Measurements from ENCODE around the gene RPL39L. TPM values are rescaled to one million over a fixed set of nuclear protein-coding genes. Genes with fewer than 3 reads are reported as not detected.
"Not testable (repeated sequence)": the region's sequence is repeated elsewhere in the genome, so short reads cannot be mapped to it uniquely, and the experiment has no call there.

RPL39L gene
- total RNA-seq, 2 donors from 2014 or later, result 5.8 to 9.4 TPM

GRCh38 chr3:187146389-187146788, 7.1 kb upstream of the RPL39L start:
- intact Hi-C loops (cut with DNase I), result no loop called here
- no peak for DNase-seq (ENCODE audit: low spot score)

GRCh38 chr3:187145149-187145895, 6.0 kb upstream of the RPL39L start:
- intact Hi-C loops (cut with DNase I), result no loop called here

DNA sequence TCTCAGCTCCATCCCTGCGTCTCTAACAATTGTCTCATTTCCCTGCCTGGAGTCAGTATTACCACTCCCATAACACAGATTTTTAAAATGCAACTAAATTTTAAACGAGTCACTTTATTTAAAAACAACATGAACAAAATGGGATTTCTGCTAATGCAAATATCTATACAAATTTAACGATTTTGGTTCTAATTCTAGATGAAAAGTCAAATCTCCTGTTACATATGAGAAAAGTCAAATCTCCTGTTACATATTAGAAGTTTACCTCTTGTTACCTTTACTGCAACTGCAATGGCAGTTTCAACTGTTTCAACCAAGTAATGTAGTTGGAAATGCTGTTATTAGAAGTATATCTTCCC, 578 bp upstream of the RPL39L start:
- intact Hi-C loops (cut with DNase I), result no loop called here
- DNase-seq (ENCODE audit: low spot score), result no peak

More at GRCh38 chr3:187145149-187145895, 6.0 kb upstream of the RPL39L start:
- DNase-seq (ENCODE audit: low spot score), result no peak

DNA sequence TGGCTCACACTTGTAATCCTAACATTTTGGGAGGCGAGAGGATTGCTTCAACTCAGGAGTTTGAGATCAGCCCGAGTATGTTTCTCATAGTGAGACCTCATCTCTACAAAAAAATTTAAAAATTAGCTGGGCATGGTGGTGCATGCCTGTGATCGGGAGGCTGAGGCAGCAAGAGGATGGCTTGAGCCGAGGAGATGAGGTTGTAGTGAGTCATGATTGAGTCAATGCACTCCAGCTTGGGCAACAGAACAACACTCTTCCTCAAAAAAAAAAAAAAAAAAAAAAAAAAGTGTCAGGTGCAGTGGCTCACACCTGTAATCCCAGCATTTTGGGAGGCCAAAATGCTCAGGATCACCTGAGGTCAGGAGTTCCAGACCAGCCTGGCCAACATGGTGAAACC, 2.4 kb downstream of the RPL39L start:
- no peak for DNase-seq (ENCODE audit: low spot score)
- intact Hi-C loops (cut with DNase I), result no loop called here

DNA sequence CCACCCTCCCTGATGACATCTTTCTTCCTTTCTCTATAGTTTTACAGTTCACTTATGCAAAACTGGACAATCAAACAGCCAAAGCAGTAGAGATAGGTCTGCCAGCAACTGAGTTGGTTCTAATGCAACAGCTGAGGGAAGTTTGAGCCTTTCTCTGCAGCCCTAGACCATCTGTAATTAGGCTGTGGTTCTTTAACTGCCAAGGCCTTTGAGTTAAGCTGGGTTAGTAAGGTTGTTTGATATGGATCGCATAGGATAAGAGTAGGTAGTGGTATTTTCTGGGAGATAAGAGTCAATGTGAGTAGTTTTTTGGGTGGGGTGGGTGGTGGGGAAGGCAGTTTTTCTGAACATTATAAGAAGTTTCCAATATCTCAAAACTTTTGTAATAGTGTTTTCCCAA, 3.0 kb downstream of the RPL39L start:
- no peak for DNase-seq (ENCODE audit: low spot score)
- intact Hi-C loops (cut with DNase I), result no loop called here

- intact Hi-C loops (cut with DNase I); DNase-seq (ENCODE audit: low spot score): not testable (repeated sequence)
Measured at GRCh38 chr3:187135172-187135690, 4.1 kb downstream of the RPL39L start.

- DNase-seq (ENCODE audit: low spot score); intact Hi-C loops (cut with DNase I): not testable (repeated sequence)
Measured at GRCh38 chr3:187133181-187133580, 6.1 kb downstream of the RPL39L start.

DNA sequence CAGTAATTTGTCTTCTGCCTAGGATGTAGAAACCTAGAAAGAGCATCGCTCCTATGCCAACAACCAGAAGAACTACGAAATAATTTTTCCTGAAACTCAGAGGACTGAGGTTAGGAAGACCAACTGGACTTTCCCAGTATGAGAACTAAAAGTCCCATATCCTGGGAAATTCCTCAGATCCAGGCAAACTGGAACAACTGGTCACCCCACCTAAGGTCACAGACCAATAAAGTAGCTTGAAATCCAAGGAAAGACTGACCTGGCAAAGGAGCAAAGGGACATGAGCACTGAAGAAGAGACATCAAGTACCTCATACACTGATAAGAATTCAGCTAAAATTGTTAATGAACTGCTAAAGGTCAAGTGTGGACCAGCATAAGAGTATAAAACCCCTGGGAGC, 6.6 kb downstream of the RPL39L start:
- intact Hi-C loops (cut with DNase I), result no loop called here

GRCh38 chr3:187131981-187132380, 7.3 kb downstream of the RPL39L start:
- DNase-seq (ENCODE audit: low spot score), result no peak
- intact Hi-C loops (cut with DNase I), result no loop called here

More for the DNA sequence above, 6.6 kb downstream of the RPL39L start:
- no peak for DNase-seq (ENCODE audit: low spot score)

DNA sequence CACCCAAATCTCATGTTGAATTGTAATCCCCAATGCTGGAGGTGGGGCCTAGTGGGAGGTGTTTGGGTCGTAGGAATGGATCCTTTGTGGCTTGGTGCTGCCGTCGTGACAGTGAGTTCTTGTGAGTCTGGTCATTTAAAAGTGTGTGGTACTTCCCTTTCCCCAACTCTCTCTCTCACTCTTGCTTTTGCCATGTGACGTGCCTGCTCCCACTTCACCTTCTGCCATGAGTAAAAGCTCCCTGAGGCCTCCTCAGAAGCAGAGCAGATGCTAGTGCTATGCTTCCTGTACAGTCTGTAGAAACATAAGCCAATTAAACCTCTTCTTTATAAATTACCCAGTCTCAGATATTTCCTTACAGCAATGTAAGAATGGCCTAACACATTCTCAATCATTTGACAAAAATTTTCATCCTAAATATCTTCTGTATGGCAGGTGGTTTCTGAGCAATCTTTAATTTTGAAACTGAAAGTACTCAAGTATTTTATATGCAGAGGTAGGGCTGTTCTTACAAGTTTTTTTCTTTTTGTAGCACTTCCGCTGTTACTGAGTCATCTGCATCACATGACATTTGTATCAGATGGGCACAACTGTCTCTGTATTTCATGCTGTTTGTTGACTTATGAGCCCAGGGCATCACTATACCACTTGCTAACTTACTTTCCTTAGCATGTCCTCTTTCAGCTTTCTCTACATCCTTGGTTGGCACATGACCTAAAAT, 8.8 kb downstream of the RPL39L start:
- intact Hi-C loops (cut with DNase I), result no loop called here
- no peak for DNase-seq (ENCODE audit: low spot score)

DNA sequence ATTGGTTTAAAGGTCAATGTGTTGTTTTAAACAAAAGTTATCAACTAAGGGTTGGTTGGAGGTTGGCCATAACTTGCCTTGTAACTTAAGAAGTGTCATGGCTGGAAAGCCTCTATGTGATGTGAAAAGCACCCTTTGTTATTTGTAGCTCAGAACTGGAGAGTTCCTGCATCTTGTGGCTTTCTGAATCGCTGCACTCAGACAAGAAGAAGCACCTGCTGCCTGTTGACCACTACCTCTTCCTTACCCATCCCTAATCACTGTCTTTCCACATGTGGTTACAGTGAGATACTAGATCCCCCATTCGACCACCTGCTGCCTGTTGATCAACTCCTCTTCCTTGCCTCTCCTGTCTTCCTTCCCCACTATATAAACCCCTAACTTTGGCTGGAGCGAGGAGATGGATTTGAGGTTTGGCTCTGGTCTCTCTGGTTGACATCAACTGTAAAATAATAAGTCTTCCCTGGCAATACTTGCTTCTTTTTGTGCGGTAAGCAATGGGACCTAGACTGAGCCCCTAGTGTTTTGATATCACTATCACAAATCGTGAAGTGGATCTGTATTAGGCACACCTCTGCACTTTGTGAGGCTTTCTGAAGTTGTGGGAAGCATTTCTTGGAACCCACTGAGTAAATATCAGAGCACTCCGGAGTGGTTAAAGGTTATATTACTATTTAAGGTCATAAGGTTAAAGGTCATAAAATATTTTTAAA, 13.8 kb downstream of the RPL39L start:
- DNase-seq (ENCODE audit: low spot score), result no peak
- intact Hi-C loops (cut with DNase I), result no loop called here

DNA sequence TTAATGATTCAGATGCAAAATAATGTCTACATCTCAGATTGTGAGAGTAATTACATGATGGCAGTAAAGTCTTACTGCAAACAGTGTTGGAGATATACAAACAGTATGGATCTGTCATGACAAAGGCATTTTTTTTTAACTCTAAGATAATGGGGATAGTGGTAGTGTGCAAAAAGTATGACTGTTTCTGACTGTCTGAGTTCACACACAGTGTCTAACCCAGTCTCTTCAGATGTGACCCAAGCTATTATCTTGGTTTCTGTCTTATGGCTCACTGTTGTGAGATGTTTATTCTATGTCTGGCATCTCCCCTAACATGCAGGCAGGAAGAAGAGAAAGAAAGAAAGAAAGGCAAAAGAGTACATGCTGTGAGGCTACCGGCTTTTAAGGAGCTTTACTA, 17.0 kb downstream of the RPL39L start:
- intact Hi-C loops (cut with DNase I), result no loop called here
- DNase-seq (ENCODE audit: low spot score), result no peak

DNA sequence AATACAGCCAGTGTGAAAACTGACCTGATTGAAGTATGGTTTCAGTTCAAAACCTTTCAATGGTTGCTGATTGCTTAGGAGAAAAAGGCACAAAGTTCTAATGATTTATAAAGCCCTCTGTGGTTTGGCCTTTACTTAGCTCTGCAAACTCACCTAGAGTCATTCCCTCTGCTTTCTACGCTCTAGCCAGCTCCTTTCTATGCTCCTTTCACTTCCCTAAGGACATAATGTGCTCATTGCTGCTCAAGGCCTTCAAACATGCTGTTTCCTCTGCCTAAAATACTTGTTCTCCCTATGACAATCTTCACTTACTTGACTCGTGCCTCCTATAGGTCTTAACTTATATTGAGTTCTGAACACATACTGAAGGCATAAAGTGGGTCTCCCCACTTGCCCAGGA, 19.0 kb downstream of the RPL39L start:
- DNase-seq (ENCODE audit: low spot score), result no peak
- intact Hi-C loops (cut with DNase I), result no loop called here

DNA sequence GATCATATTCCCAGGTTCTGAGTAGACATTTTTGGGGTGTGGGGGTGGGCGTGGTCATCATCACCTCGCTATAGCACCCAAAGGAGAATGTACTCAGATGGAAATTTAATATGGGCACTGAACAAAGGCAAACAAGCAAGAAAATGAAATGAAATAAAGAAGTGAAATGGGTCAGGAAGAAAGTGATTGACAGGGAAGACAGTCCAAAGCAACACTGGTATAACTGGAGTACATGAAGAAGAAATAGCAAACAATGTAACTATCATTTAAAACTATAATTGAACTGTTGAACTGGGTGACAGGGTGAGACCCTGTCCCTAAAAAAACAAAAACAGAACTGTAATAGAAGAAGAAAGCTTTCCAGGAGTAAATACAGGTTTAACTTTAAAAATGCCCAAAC, 24.8 kb downstream of the RPL39L start:
- intact Hi-C loops (cut with DNase I), result no loop called here
- no peak for DNase-seq (ENCODE audit: low spot score)

DNA sequence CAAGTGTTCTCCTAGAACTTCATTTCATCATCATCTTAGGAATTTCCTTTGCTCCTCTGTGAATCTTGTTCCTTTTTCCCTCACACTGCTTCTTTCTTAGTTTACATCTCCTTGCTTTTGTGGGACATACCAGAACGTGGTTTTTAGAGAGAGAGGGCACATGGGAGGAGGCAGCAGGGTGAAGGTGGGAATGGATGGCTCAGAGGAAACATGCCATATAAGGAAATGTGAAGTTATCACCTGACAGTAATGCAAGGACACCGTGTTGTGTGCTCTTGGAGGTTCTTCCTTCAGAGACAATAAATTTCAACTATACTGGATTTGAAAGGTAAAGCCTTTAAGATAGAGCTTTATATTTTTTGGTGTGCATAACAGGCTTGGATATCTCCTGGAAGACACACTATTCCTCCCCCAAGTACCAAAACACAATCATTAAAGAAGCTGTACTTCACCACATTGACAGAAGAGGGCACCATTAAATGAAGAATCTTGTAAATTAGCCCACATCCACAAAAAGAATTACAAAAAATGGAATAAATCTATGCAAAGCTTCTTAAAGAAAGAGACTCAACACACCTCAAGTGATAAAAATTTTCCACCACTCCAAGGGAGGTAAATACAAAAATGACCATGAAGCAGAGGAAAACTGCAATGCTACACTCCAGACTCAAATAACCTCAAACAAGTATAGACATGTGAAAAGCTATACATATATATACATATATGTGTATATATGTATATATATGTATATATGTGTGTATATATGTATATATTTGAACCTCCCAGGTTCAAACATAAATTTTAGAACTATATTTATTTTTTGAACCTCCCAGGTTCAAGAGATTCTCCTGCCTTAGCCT, 26.1 kb downstream of the RPL39L start:
- DNase-seq (ENCODE audit: low spot score), result no peak

DNA sequence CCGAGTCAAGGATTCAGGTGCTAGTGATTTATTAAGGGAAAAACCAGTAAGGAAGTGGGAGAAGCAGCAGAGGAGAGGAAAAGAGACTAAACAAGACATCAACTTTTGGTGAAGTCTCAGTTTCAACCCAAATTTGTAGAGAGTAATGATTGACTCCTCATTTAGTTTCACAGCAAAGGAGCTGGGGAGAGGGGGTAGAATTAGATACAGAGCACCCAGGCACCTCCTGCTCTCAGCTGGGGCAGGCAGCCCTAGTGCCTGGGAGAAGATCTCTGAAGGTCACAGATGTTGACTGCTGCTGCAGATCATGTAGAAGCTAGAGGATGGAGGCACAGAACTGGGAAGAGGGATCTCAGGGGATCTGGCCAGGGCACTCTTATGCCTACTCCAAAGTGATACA, 29.1 kb downstream of the RPL39L start:
- DNase-seq (ENCODE audit: low spot score), result no peak
- intact Hi-C loops (cut with DNase I), result no loop called here

More for the DNA sequence above, 26.1 kb downstream of the RPL39L start:
- intact Hi-C loops (cut with DNase I), result no loop called here

DNA sequence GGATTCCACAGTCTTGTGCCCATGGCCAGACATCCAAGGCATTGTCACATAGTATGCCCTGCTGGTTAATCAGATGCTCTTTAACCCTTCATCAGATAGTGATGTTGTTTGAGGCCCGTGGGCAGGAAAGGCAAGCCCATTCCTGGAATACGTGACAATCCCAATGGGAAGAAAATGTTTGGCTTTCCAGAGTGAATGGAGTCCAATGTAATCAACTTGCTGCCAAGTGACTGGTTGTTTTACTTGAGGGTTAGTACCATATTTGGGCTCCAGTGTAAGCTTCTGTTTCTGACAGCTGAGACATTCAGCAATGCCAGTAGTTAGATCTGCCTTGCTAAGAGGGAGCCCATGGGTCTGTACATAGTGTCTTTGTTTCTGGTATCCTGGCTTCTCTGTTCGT, 31.3 kb downstream of the RPL39L start:
- intact Hi-C loops (cut with DNase I), result no loop called here
- no peak for DNase-seq (ENCODE audit: low spot score)

GRCh38 chr3:187105700-187106099, 33.6 kb downstream of the RPL39L start:
- intact Hi-C loops (cut with DNase I), result no loop called here

DNA sequence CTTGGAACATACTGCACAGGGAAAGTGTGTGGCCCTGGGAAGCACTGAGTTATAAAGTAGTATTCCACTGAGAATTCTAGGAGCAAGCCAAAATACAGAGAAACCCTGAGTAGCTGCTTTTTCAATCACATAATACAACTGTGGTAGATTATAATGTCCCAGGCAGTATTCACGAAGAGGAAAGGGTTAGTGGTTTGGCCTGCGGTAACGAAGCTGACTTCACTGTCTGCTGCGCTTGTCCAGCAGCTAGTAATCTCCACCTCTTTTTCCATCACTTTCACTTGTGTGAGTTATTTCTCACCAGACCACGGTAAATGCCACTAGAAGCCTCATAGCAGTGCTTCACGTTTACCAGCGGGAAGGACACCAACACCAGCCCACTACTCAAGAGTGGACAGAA, 34.4 kb downstream of the RPL39L start:
- no peak for DNase-seq (ENCODE audit: low spot score)
- intact Hi-C loops (cut with DNase I), result no loop called here

More at GRCh38 chr3:187105700-187106099, 33.6 kb downstream of the RPL39L start:
- DNase-seq (ENCODE audit: low spot score), result no peak

Data from posterior vena cava (tissue), 2 donors.